ENCODE data around the gene ZCCHC2. TPM values are rescaled to one million over a fixed set of nuclear protein-coding genes. Genes with fewer than 3 reads are reported as not detected.

ZCCHC2 gene
- total RNA-seq, 3 donors from 2014 or later = 24.3 to 36.3 (median 26.2) TPM

- intact Hi-C loops (cut with DNase I; ENCODE audit: low total_unique reads) = no loop called here
- peak overlapping the region; percentile 79 to 91 (median 87) for H3K4me3 ChIP-seq
- no peaks in the 10 kb centered on the region for H3K9me3 ChIP-seq
- H3K27me3 ChIP-seq = no peaks in the 10 kb centered on the region
- peaks cover 0 to 6% of the 10 kb centered on the region in 2 donors for H3K4me1 ChIP-seq
- no peaks in the 10 kb centered on the region for H3K36me3 ChIP-seq
- TF ChIP-seq POLR2A (IDR thresholded peaks at IDR 0.05) = peak; percentile 53
- peak; percentile 89 to 96 (median 94) for TF ChIP-seq POLR2AphosphoS5 (IDR thresholded peaks at IDR 0.05)
- TF ChIP-seq CTCF (IDR thresholded peaks at IDR 0.05) = no peak
- H3K27ac ChIP-seq = peak overlapping the region; percentile 98 to 99
- peak in 1 of 2 donors; percentile 62 for DNase-seq (ENCODE audit: low spot score in 2 of 2)
Measured at GRCh38 chr18:62526098-62527025, 3.5 kb downstream of the ZCCHC2 start.

- H3K27ac ChIP-seq = no peak overlapping the region
- H3K36me3 ChIP-seq = no peaks in the 10 kb centered on the region
- DNase-seq (ENCODE audit: low spot score in 2 of 2) = no peak
- no peaks in the 10 kb centered on the region for H3K9me3 ChIP-seq
- peaks cover 0 to 3% of the 10 kb centered on the region in 2 donors for H3K4me1 ChIP-seq
- H3K4me3 ChIP-seq = no peak overlapping the region
- intact Hi-C loops (cut with DNase I; ENCODE audit: low total_unique reads) = no loop called here
- TF ChIP-seq POLR2AphosphoS5 (IDR thresholded peaks at IDR 0.05) = no peak
- no peak for TF ChIP-seq CTCF (IDR thresholded peaks at IDR 0.05)
- TF ChIP-seq POLR2A (IDR thresholded peaks at IDR 0.05) = no peak
- no peaks in the 10 kb centered on the region for H3K27me3 ChIP-seq
Measured at GRCh38 chr18:62529597-62529996, 6.8 kb downstream of the ZCCHC2 start.

GRCh38 chr18:62531078-62531477, 8.3 kb downstream of the ZCCHC2 start:
- H3K36me3 ChIP-seq = no peaks in the 10 kb centered on the region
- no peak overlapping the region for H3K4me3 ChIP-seq
- no peaks in the 10 kb centered on the region for H3K9me3 ChIP-seq
- no peak for DNase-seq (ENCODE audit: low spot score in 2 of 2)
- peak overlapping the region in 1 of 2 donors; percentile 44 for H3K27ac ChIP-seq
- no peaks in the 10 kb centered on the region for H3K4me1 ChIP-seq
- intact Hi-C loops (cut with DNase I; ENCODE audit: low total_unique reads) = no loop called here
- no peaks in the 10 kb centered on the region for H3K27me3 ChIP-seq
- TF ChIP-seq POLR2A (IDR thresholded peaks at IDR 0.05) (no peak), POLR2AphosphoS5 (IDR thresholded peaks at IDR 0.05) (no peak), CTCF (IDR thresholded peaks at IDR 0.05) (no peak)

GRCh38 chr18:62531931-62532330, 9.1 kb downstream of the ZCCHC2 start:
- Histone ChIP-seq H3K4me3 (no peak overlapping the region), H3K27ac (no peak overlapping the region), H3K9me3 (no peaks in the 10 kb centered on the region), H3K36me3 (no peaks in the 10 kb centered on the region), H3K27me3 (no peaks in the 10 kb centered on the region), H3K4me1 (no peaks in the 10 kb centered on the region)
- no peak for DNase-seq (ENCODE audit: low spot score in 2 of 2)
- TF ChIP-seq CTCF (IDR thresholded peaks at IDR 0.05) (no peak), POLR2A (IDR thresholded peaks at IDR 0.05) (no peak), POLR2AphosphoS5 (IDR thresholded peaks at IDR 0.05) (no peak)
- intact Hi-C loops (cut with DNase I; ENCODE audit: low total_unique reads) = no loop called here

DNA sequence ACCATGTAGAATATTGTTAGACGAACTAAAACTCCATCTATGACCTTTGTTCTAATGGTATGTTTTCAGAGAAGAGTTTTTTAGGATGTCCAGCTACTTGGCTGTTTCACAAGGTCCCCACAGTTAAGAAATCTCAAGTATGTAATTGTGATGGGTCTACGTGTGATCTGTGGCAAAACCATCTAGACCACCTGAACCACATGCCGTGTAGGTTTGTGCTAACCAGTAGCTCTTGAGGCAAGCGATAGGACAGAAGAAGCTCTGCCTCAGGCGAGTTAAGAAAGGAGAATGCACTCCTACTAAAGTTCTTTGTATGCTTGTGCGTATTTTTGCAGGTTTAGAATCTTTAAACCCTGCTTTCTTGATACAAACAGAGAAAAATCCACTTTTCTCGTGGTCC, 13.2 kb downstream of the ZCCHC2 start:
- TF ChIP-seq POLR2AphosphoS5 (IDR thresholded peaks at IDR 0.05) = no peak
- no peak for TF ChIP-seq CTCF (IDR thresholded peaks at IDR 0.05)
- TF ChIP-seq POLR2A (IDR thresholded peaks at IDR 0.05) = no peak
- intact Hi-C loops (cut with DNase I; ENCODE audit: low total_unique reads) = no loop called here
- Histone ChIP-seq H3K9me3 (no peaks in the 10 kb centered on the region), H3K36me3 (no peaks in the 10 kb centered on the region), H3K27ac (no peak overlapping the region), H3K27me3 (no peaks in the 10 kb centered on the region), H3K4me3 (no peak overlapping the region), H3K4me1 (no peaks in the 10 kb centered on the region)
- no peak for DNase-seq (ENCODE audit: low spot score in 2 of 2)

Data from breast epithelium (tissue), 4 donors.